Epithelial cell of proximal tubule (primary cell): ENCODE data around the gene IL33. TPM values are rescaled to one million over a fixed set of nuclear protein-coding genes. Genes with fewer than 3 reads are reported as not detected.
A peak's percentile ranks its signal among the peaks of the same experiment; 100 is the strongest.

Experiments used
- DNase-seq: peaks from one replicate; pipeline ENCODE4 v3.0.0-alpha.2; 2011; ENCODE audit warnings: low read depth
- H3K4me3 ChIP-seq: 2 replicates; pipeline ENCODE4 v1.5.1; 2011; ENCODE audit warnings: low read depth, mild to moderate bottlenecking, low read length
- total RNA-seq: library from RNA; depleted of rRNA; stranded (reverse); fragments of >200 nt; gene quantifications from 2 replicates; pipeline ENCODE4 v1.2.3, GENCODE V29; 2015
- TF ChIP-seq, protein P1 (sequence below): conservative IDR thresholded peaks from 2 replicates; pipeline ENCODE4 v1.5.1; 2012; ENCODE audit warnings: low read depth, mild to moderate bottlenecking, low read length

The IL33 gene
- total RNA-seq, 1 donor from 2014 or later, result 1.3 TPM

DNA sequence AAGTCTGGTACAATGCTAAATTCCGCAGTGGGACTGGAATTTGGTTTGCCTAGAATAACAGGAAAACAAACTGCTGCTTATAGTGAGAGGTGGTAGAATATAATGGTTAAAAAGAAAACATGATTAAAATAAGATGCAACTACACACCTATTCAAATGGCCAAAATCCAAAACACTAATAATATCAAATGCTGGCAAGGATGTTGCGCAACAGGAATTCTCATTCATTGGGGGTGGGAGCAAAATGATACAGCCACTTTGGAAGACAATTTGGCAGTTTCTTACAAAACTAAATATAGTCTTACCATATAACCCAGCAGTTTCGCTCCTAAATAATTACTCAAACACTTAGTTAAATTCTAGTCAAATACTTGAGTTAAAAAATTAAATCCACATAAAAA is 61.8 kb downstream of the IL33 start:
- no peak for DNase-seq
- no peak overlapping the region for H3K4me3 ChIP-seq
- TF ChIP-seq, protein P1, sequence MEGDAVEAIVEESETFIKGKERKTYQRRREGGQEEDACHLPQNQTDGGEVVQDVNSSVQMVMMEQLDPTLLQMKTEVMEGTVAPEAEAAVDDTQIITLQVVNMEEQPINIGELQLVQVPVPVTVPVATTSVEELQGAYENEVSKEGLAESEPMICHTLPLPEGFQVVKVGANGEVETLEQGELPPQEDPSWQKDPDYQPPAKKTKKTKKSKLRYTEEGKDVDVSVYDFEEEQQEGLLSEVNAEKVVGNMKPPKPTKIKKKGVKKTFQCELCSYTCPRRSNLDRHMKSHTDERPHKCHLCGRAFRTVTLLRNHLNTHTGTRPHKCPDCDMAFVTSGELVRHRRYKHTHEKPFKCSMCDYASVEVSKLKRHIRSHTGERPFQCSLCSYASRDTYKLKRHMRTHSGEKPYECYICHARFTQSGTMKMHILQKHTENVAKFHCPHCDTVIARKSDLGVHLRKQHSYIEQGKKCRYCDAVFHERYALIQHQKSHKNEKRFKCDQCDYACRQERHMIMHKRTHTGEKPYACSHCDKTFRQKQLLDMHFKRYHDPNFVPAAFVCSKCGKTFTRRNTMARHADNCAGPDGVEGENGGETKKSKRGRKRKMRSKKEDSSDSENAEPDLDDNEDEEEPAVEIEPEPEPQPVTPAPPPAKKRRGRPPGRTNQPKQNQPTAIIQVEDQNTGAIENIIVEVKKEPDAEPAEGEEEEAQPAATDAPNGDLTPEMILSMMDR, result no peak

DNA sequence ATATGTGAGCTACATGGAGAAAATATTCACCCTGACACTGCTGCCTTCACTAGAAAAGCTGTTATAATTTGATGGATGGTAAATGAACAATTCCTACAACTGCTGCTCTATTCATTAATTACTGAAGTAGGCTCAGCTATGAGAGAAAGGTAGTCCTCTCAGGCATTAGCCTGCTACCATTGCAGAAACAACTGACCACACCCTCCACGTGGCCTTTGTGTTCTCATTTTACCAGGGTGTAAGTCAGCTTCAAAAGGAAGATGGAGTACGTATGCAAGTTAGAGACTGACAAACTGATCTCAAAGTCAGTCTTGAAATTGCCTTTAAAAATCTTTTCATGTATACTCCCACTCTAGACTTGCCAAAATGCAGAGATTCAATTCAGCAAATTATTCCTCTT is 86.3 kb downstream of the IL33 start:
- no peak for DNase-seq
- TF ChIP-seq, protein P1, result no peak
- no peak overlapping the region for H3K4me3 ChIP-seq

DNA sequence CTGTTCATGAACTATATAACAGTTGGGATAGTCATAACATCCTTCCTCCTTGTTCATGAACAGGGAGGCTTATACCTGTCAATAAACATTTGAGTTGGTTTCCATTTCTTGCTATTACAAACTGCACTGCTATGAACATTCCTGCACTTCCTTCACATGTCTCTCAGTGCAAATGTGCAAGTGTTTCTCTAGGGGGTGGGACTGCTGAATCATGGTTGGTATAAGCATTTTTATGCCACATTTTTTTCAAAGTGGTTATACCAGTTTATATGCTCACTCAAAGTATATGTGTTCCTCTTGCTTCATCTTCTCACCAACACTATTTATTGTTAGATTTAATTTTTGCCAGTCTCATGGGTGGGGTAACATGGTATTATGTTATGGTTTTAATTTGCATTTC is 86.8 kb downstream of the IL33 start:
- no peak for DNase-seq
- TF ChIP-seq, protein P1, result no peak
- H3K4me3 ChIP-seq, result no peak overlapping the region

DNA sequence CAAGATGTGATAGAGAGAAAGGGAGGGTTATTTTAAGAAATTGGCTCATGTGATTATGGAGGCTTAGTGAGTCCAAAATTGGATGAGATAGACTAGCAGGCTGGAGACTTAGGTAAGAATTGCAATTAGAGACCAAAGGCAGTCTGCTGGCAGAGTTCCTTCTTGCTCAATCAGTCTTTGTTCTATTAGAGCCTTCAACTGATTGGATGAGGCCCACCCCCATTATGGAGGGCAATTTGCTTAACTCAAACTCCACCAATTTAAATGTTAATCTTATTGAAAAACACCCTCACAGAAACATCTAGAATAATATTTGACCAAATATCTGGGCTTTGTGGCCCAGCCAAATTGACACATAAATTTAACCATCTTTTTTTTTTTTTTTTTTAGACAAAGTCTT is 88.6 kb downstream of the IL33 start:
- H3K4me3 ChIP-seq, result no peak overlapping the region
- TF ChIP-seq, protein P1, result no peak
- DNase-seq, result no peak

DNA sequence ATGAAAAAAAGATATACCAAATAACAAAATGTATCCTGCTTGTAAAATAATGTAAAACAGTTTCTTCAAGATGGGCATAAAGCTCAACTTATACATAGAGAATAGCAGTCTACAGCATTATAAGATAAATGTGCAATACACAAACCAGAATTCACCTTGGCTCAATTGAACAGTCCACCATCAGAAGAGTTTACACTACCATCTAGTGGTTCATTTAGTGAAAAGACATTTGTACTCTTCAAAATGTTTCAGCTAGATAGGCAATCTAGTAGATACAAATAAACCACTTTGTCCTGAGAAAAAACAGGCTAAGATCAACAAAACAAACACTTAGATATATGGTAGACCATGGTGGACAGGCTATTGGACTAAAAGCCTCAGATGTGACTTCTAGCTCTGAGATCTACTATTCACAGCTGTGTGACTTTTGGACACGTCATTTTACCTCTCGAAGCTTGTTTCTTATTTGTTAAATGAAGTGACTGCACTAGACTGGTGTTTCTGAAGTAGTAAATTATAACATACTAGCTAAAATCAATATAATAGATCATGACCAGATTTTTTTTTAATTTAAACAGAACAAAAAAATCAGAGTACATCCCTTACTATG is 90.5 kb downstream of the IL33 start:
- H3K4me3 ChIP-seq, result no peak overlapping the region
- peak; percentile 15 for DNase-seq
- TF ChIP-seq, protein P1, result peak; percentile 70

Other genes with a start within 250 kb of the IL33 start
- gene RANBP6, start 200.2 kb upstream of the IL33 start, total RNA-seq, result 17.1 and 21.8 TPM in 2 replicates
- gene TPD52L3, start 112.6 kb downstream of the IL33 start, total RNA-seq, result not detected in 2 replicates
- gene UHRF2, start 197.4 kb downstream of the IL33 start, total RNA-seq, result 34.7 and 36.9 TPM in 2 replicates